Hematopoietic multipotent progenitor cell treated with erythropoietin and hydrocortisone succinate and interleukin-3 and kit ligand, for 4 days (in vitro differentiated cells): Measurements from ENCODE around the gene ASPN.

Source experiments
- DNase-seq: peaks from one replicate; pipeline ENCODE4 v3.0.0-alpha.2; 2015

Gene ASPN

DNA sequence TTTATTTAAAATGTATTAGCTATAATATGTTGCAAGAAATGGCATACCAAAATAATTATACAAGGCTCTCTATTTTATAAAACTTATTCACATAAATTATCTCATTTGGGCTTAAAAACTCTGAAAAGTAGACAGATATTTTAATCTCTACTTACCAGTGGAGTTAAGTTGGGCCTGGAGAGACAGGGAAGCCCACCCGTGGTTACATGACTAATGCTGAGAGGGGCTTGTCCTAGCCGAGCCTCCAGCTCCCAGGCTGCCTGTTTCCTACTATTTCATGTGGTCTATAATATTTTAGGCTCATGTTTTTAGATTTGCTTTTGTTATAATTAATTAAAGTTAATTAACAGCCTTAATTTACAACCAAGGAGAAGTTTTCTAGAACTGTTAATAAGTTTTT is 20.9 kb upstream of the ASPN start:
- peak; percentile 66 for DNase-seq

DNA sequence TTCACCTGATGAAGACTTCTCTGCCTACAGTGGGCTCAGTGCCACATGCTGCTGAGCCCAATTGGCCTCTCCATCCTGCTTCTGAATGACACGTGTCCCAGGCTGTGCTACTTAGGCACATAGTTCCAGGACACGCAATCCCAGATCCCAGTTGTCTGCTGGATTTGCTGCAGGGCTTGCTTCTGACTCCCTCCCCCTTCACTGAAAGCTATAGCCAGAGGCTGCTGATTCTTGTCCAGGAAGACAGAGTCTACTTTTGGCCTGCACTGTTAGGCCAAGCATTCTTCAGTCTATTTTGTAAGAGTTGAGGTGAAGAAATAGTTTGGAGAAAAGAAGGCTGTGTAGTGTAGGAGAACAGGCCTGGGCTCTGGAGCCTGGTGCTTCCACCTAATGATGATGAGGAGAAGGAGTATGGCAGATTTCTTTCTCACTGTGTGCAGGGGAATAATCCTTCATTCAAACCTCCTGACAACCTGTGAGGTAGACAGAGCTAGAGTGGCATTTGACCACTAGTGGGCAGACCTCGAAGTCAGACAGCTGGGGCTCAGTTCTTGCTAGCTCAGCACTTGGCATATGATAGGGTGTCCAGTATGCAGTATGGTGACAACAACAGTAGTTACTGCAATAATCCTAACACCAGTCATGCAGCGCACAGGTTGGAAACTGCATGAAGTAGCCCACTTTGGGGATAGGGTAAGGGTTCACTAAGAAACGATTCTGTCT is 19.5 kb upstream of the ASPN start:
- DNase-seq = peak; percentile 73

DNA sequence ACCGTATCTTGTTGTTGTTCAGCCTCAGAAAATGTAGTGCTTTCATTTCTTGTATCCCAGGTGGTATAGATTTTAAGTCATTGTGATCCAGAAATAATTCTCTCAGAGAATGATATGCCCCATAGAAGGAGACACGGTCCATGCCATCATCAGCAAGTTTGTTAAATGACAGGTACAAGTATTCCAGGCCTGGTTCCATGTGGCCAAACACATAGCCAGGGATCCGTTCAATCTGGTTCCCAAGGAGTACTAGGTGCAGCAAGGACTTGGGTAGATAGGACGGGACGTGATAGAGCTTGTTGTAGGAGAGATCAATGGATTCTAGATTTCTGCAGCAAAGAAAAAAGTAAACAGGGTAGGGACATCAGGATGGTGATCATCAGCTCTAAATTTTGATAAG is 18.4 kb upstream of the ASPN start:
- DNase-seq = no peak

DNA sequence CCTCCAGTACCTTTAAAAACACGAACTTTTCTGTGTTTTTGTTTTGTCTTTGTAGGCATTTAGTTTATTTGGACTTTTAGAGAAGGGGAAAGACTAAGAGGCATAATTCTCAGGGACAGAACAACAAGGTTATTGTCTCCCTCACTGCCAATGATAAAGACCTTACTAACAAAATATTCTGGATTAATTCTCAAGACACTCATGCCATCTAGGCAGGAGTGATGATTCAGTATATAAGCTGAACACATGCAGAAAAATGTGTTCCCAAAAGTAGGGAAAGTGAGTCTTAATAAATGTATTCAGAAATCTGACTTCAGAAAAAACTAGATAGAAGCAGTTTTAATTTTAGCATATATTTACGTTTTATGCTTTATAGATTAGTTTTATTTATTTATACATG is 17.4 kb upstream of the ASPN start:
- no peak for DNase-seq

DNA sequence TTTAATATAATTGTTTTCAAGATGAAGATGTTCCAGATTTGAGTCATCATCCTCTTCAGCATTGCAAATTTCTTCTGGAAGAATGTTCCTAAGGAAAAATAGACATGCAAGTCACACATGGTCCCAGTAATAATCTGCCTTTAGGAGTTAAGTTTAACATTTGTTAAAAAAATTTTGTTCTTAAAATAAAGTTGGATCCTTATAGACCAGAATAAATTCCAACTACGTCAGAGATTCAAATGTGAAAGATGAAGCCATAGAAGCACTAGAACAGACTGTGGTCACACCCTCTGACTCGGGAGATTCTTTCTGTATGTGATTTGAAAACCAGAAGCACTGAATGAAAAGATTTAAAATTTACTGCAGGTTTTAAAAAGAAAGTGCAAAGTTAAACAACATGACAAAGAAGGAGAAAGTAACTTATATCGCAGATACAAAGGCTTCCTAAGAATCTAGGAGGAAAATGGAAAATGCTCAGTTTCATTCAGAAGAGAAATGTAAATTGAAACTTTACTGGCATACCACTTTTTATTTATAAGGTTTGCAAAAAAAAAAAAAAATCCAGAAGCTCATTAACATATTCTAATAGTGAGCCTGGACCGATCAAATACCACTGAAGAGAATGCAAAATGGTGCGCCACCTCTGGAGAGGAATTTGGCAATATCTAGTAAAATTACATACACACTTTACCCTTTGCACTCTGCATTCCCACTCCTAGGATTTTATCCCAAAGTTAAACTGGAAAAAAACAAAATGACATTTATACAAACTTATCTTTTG is 14.3 kb upstream of the ASPN start:
- no peak for DNase-seq

DNA sequence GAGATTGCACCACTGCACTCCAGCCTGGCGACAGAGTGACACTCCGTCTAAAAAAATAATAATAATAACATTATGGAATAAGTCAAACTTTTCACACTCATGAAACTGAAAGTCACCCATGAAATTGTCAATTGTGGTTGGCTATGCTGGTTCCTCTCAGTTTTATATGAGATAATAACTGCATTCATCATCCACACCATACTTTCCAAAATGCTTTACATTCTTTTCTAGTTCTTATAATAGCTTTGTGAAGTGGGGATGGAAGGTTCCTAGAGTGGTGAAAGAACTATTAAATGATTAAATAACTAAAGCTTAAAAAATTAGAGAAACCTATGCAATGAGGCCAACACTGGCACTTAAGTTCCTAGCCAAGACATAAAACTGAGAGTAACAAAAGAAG is 12.6 kb upstream of the ASPN start:
- no peak for DNase-seq

DNA sequence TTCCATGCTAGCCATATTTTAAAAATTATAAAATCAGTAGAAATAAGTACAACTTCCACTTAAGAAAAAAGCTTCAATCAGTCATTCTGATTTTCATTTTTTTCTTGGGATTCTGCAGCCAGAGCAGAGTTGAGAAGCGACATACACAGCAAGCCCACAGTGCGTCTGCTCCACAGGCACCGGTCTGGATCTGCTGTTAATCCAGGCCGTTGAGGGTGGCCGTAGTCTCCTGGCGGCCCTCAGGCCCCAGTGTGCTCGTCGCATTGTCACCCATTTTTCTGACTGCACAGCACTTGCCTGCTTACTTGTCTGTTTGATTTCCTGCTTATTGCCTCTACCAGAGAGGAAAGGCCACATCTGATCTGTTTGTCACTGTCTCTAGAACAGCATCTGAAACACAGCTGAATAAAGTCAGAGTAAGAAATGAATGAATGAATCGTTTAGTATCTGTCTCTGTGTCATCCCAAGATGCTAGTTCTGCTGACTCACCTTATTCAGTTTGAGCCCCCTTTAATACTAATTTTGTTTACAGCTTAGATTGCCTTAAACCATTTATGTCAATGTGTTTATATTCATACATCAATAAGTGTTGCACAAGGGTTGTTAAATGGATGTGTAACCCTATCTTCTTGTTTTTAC is 11.6 kb upstream of the ASPN start:
- DNase-seq = no peak

DNA sequence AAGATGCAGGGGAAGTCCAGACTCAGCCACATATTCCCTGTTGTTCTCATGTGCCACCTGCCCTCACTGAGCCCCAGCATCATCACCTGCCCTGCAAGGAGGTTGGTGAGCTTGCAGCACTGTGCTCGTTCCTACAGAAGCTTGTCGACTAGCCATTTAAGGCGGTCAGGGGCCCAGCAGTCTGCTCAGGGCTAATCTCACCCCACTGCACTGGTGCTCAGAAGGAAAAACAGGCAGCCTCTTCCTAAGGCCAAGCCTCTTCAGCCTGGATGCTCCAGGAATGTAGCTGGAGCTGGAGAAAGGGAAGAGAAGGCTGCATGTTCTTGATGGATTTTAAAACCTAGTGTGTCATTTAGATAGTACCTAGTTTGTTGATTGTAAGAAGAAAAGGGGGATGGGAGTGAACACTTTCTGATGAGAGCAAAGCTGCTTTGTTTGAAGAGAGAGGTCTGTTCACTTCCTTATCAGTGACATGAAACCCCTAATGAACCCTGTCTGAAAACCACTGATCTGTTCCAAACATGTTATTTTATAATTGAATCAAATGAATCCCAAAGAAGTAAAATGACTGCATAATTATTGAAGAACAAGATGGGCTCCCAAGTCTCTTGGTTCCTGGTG is 10.6 kb upstream of the ASPN start:
- DNase-seq = peak; percentile 33

DNA sequence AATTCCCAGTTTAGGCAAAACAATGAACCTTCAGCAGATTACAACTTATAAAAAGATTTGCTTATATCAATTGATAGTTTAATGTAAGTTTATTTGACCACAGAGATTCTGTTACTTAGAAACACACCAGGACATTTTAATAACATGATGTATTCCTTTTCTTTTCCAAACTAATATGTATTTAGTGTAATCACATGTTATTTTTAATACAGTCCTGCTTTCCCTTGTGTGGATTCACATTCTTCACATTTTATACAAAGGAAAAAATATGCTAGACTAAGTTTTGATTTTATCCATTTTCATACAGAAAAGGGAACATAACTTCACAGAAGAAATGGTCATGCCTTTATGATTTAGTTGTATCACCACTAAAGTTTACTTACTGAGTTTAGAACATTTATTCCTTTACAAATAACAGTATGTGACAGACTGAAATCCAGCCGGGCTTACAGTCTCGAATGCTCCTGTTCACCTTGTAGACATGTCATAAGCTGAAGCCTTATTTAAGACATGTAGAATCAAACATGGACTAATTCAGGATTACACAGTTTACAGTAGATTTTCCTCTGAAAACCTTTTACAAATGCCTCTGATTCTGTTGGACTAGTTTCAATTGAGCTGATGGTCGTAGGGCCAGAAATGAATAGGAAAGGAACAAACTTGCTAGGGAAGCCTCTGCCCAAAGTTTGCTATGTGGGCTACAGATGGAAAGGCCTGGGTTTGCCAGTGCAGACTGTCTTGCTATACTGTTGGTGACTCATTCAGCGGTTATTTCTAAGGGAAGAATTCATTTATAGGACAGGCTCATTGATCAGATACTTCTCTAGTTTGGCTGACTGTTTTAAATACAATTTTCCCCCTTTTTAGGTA is 6.6 kb upstream of the ASPN start:
- no peak for DNase-seq

DNA sequence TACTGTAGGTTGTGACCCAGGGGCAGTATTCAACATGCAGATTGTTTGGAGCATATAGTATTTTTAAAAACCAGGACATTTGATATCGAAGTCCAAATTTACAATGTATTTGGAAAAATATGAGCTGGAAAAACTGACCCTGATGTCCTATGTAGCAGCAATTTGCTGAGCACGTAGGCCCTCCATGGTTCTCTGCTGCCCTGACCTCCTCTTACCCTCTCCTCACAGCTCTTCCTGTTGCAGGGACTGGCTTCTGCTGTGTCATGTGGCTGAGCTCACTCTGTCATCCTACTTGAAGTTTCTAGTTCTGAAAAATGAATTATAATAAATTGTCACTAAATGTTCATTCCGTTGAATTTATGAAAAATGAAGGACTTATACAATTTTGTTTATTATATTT is 4.1 kb upstream of the ASPN start:
- DNase-seq = peak; percentile 32

DNA sequence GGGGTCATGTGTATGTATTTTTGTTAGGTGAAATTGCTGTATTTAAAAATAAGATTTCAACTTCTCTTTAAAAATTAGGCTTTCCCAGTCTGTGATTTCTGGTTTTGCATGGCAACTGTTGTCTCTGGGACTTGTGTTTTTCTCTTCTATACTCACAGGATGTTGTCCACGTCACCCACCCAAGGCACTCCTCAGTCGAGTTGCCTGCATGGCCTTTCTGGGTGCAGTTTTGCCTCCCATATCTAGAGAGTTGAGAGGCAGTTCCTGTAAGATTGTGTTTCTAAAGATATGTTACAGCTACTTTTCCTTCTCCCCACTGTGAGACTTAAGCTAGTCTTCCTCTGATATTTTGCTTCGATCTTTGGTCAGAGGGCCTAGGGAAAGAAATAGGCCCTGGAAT is 2.3 kb upstream of the ASPN start:
- no peak for DNase-seq

DNA sequence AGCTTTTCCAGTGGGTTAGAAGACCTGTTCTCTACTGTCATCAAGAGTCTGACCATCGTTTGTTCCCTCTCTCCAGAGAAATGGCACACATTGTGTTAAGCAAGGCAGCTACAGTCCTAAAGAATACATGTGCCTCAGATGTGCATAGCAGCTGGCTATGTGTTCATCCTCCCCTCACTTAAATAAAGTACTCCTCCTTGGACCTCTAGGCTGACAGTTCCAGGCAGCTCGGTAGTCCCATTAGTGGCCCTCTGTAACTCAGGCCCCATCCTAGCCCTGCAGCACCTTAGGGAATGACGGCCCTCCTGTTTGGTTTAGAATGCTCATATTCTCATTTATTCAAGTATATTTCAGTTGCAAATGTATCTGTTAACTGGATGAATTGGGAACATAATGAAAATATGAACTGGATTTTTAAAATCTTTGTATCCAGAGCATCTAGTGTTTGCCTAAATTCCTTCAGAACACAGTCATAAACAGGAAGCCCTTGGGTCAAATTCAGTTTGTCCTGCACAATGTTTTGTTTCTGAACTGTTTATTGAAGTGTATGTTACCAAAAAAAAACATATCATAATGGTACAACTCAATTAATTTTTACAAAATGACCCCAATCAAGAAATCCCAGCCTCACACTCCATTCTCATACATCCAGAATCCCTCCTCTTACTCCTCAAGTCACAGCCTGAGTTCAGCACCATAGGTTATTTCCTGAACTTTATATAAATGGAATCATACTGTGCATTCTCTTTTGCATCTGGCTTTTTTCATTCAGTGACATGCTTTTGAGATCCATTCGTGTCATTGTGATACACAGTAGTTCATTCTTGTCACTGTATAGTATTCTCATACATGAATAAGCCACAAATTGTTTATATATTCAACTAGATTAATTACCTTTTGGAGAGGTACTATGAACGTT is 1.6 kb upstream of the ASPN start:
- no peak for DNase-seq

DNA sequence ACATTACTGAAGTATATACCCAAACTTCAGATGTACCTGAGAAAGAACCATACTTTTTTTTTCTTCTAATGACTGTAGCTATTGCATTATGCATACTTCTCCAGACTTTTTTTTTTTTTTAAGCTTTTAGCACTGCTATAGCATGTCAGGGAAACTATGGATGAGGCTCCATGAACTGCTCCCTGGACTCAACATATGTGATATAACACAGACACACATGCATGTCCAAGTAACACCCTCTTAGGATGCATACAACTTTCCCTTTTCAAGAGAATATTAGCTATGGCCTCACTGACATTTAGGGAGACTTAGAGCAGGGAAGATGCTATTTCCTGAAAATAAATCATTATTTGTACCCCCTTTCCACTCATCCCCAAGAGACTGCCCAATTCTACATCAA is 499 bp upstream of the ASPN start:
- DNase-seq = no peak

DNA sequence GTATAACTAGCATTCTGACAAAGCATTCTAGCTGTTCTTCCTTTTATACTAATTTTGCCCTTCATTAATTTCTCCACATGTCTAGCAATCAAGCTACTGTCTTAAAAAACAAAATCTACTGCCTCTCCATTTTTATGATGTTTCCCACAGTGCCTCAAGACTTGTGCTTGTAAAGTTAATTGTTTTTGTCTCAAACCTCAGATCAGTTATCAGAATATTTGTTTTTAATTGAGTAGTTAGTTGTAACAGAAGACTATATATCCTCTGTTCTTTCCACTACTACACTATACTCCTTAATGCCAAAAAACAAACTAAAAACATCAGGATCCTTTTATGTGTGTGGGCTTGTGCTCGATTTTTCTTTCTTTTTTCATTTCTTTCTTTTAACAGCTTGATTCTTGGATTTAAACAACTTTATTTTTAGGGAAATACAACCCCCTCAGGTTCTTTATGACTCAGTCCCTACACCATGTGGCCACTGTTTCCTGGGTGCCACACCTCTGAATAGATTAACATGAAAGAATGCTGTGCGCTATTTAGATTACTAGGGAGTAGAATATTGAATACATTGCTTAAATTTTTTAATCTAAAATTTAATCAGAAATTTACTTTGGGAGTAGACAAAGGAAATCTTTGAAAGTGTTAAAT is 1.2 kb downstream of the ASPN start:
- peak; percentile 44 for DNase-seq

DNA sequence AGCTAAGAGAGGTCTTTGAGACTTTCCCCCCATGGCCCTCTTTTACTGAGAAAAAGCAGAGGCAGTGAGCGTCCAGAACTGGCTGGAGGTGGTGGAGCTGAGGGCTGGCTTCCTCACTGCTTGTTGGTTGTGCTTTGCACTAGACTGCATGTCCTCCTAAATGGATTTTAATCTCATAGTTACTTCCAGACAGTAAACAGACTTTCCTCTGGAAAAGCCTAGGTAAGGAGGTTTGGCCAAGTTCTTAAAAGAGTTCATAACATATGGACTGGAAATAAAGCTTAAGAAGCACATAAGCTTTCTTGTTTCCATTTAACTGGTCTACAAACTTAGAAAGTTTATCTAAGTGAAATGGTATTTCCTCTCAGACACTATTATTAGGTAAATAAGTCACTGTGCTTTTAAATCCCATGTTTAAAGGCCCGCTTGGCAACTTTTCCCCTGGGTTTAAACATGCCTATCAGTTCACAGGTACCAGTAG is 2.0 kb downstream of the ASPN start:
- DNase-seq = no peak

DNA sequence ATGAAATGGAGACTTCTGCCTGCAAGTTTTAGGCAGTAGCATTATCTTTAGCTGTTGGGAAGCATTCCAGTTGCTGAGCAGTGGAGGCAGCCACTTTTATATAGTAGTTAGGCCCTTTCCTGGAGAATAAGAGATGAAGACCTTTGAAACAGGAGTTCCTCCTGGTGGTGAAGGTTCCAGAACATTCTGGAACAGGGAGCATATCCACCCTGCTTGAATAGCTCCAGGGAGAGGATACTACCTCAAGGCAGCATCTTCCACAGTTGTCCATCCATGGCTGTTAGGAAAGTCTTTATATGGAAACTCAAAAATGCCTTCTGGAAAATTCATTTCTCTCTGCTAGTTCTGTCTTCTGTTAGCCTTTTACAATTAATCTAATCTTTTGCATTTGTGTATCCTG is 3.0 kb downstream of the ASPN start:
- DNase-seq = no peak

DNA sequence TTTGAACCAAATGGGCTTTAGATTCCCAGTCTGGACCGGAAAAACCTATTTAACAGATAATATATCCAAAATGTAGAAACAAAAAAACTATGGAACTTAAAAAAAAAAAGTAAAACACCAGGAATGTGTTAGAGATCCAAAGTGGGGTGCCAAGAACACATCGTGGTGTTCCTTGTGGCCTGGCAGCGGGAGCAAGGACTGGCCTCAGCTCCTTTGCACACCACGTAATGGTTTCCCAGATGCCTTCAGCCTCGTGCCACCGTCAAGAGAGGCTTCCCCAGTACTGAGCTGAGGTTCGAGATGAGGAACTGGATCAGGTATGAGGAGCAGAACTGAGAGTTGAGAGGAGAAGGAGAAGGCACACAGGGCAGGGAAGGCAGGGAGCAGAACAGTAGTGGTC is 3.5 kb downstream of the ASPN start:
- DNase-seq = no peak

DNA sequence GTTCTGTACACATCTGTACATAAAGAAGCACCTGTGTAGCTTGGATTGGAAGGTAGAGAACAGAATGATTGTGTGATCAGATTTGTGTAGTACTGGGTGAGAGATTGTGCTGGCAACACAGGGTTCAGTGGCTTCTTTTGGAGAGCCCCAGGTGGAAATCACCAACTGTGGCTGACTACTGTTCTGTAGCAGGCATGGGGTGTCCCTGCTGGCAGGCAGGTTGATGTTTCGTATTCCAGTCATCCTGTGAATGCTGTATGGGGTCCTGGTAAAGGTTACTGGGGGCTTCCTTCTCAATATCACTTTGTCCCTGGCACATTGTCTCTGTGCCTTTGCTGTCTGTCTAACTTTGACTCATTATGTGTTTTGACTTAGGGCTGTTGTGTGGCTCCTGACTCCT is 5.3 kb downstream of the ASPN start:
- no peak for DNase-seq

DNA sequence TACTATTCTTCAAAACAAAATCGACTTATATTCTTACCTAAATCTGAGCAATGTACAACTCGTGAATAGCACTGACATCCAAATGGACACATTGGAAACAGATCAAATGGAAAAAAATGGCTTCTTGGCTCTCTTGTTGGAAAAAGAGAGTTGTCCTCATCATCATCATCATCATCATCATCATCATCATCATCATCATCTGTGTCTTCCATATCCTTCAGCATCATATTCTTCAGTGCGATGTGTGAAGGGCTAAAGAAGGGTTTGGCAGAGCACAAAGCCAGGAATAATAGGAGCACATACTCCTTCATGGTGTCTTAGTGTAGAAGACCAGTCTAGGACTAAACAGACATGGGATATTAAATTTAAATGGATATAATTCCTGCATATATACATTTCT is 7.7 kb downstream of the ASPN start:
- DNase-seq = no peak

DNA sequence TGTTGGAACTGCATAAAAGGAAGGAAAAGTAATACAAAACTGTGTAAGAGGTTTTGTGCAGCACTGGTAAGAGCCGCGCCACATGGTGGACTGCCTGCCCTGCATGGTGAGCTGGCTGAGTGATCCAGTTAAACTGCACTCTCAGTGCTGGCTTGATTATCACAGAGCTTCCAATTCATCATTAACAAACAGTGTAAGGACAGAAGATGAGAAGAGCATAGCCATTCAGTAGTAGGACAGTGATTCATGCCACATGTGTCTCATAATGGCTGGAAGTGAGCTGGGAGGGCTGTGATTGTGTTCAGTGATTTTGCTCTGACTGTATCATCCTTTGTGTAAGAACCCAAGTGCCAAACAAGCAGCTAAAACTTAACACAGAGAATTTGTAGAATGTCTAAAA is 14.1 kb downstream of the ASPN start:
- DNase-seq = no peak

DNA sequence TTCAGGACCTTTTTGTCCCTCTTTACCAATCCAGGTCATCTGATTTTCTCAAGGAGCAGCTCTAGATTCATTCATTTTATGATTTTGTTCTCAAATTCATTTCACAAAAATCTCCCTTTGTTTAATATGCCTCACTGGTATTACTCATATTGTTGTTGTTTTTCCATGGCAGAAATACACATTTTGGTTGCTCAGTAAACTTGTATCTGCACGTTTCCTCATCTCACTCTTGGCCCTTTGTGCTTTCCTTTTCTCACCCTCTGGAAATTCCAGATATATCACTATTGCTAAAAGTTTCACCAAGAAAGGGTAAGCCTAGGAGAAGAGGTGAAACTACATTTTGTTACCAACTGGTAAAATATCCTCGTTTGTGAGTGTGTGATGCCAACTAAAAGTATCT is 14.8 kb downstream of the ASPN start:
- DNase-seq = no peak
